HUDEP-2 (cell line): ENCODE measurements around the gene TAF4.

Experiments used
- DNase-seq, 76 experiments: peaks; one replicate each; lab custom pipeline; 2025; ENCODE audit not compliant: unreplicated experiment in 76 of 76; lab: John Stamatoyannopoulos, UW

The TAF4 gene

DNA sequence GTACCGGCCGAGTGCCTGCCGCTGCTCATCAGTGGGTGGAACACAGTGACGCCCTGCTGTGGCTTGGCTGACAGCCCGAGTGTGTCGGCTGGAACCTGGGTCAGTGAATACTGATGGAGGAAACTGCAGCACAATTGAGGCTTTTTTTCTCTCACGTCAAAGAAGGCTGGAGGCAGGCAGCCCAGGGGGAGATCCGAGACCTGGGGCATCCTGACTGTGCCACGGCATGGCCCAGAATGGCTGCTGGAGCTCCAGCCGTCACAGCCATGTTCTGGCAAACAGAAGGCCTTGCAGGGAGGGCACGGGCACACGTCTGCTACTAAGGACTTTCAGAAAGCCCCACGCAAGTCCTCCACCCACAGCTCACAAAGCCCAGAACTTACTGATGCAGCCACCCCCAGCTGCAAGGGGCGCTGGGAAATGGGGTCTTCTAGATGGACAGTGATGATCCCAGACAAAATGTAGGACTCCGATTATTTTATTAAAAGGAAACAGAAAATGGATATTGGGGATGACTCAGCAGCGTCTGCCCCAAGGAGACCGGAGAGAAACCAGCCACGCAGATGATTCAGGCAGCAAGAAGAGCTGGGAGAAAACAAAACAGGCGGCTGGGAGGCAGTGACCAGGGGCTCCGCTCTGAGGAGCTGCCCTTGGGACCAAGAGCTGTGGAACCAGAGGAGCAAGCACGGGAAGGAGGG is 140.0 kb downstream of the TAF4 start:
- peak in 71 of 76 experiments; percentile 10 to 88 (median 60) for DNase-seq

DNA sequence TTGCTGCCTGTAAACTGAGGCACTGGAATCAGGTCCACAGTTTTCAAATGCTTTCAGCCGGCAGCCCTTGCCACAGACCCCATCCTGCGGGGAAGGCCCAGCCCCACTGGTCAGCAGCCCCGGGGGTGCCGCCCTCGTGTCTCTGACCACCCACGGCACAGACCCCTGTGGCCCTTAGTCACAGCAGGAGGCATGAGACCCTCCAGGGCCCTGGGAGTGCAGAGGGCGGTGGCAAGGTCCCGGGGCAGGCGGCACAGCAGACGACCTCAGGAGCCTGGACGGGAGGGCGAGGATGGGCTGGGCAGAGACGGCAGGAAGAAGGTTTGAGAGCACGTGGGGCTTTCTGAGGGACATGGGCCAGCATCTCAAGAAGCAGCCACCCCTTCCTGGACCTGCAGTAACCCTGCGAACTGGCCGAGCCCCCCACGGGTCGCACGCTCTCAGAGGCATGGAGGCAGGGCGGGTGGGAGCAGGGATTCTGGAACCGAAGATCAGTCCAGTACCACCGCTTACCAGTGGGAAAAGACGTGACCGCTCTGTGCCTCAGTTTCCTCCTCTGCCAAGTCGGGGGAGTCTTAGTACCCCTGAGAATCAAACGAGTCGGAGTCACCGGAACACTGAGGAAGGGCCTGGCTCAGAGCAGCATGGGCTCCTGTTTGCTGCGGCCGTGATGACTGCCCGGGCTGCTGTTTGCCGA is 140.7 kb downstream of the TAF4 start:
- no peak for DNase-seq
